ENCODE measurements around the gene CLEC4F.

GRCh38 chr2:70833246-70833645 is 12.8 kb upstream of the CLEC4F start:
- TF ChIP-seq POLR2A (IDR thresholded peaks at IDR 0.05) (no peak), CTCF (IDR thresholded peaks at IDR 0.05) (no peak)
